HG03039 (cell line): ENCODE data around the gene EFCAB14.
"Not testable (repeated sequence)": the region's sequence is repeated elsewhere in the genome, so short reads cannot be mapped to it uniquely, and the experiment has no call there.

ENCODE experiments used
- ATAC-seq: cut with Tn5 transposase; IDR thresholded peaks from one replicate; pipeline ENCODE4 v1.9.1; 2021; ENCODE audit warnings: mild to moderate bottlenecking, moderate library complexity; ENCODE audit not compliant: unreplicated experiment

EFCAB14 gene

GRCh38 chr1:46723901-46724300, 5.0 kb upstream of the EFCAB14 start:
- no peak for ATAC-seq

GRCh38 chr1:46721686-46722205, 2.8 kb upstream of the EFCAB14 start:
- no peak for ATAC-seq

GRCh38 chr1:46721204-46721603, 2.3 kb upstream of the EFCAB14 start:
- no peak for ATAC-seq

GRCh38 chr1:46720319-46720718, 1.4 kb upstream of the EFCAB14 start:
- ATAC-seq = not testable (repeated sequence)

- no peak for ATAC-seq
Observed at GRCh38 chr1:46719689-46720088, 775 bp upstream of the EFCAB14 start.

GRCh38 chr1:46718340-46718726, 581 bp downstream of the EFCAB14 start:
- ATAC-seq = peak; percentile 14

- no peak for ATAC-seq
Observed at GRCh38 chr1:46717654-46718053, 1.3 kb downstream of the EFCAB14 start.

GRCh38 chr1:46714976-46715375, 3.9 kb downstream of the EFCAB14 start:
- no peak for ATAC-seq

- no peak for ATAC-seq
Observed at GRCh38 chr1:46708121-46708520, 10.8 kb downstream of the EFCAB14 start.

GRCh38 chr1:46705408-46705807, 13.5 kb downstream of the EFCAB14 start:
- no peak for ATAC-seq

GRCh38 chr1:46703927-46704641, 14.8 kb downstream of the EFCAB14 start:
- no peak for ATAC-seq

- ATAC-seq = no peak
Observed at GRCh38 chr1:46699666-46700065, 19.2 kb downstream of the EFCAB14 start.

- ATAC-seq = no peak
Observed at GRCh38 chr1:46697053-46697452, 21.9 kb downstream of the EFCAB14 start.

- not testable (repeated sequence) for ATAC-seq
Observed at GRCh38 chr1:46694676-46695075, 24.2 kb downstream of the EFCAB14 start.

- no peak for ATAC-seq
Observed at GRCh38 chr1:46692811-46693770, 25.8 kb downstream of the EFCAB14 start.

- no peak for ATAC-seq
Observed at GRCh38 chr1:46691997-46692790, 26.7 kb downstream of the EFCAB14 start.

GRCh38 chr1:46690931-46691421, 27.9 kb downstream of the EFCAB14 start:
- ATAC-seq = no peak

- ATAC-seq = no peak
Observed at GRCh38 chr1:46689897-46690296, 29.0 kb downstream of the EFCAB14 start.

- ATAC-seq = no peak
Observed at GRCh38 chr1:46689356-46689755, 29.6 kb downstream of the EFCAB14 start.

GRCh38 chr1:46687921-46688509, 30.9 kb downstream of the EFCAB14 start:
- ATAC-seq = no peak
